Breast epithelium (tissue), 4 donors: ENCODE data around the gene VRK1. TPM values are rescaled to one million over a fixed set of nuclear protein-coding genes. Genes with fewer than 3 reads are reported as not detected.

Experiments used
- DNase-seq, 2 donors: peaks; one replicate each; pipeline ENCODE4 v3.0.0-alpha.2; 2019; ENCODE audit warnings: low spot score in 2 of 2
- H3K27ac ChIP-seq, 2 donors: fragments of 200-600 bp; sonication (generic) in 1 of 2; one replicate each; pipeline ENCODE4 v1.5.1; 2016 to 2019; ENCODE audit warnings: mild to moderate bottlenecking in 1 of 2
- H3K27me3 ChIP-seq, 2 donors: fragments of 200-600 bp; sonication (generic) in 1 of 2; one replicate each; pipeline versions ENCODE4 v1.5.1 to v1.6.0; 2017 to 2019; ENCODE audit warnings: control low read depth in 1 of 2, mild to moderate bottlenecking in 1 of 2
- H3K36me3 ChIP-seq: fragments of 200-600 bp; one replicate; pipeline ENCODE4 v1.5.1; 2019
- H3K4me1 ChIP-seq, 2 donors: fragments of 200-600 bp; sonication (generic); one replicate each; pipeline ENCODE4 v1.5.1; 2016 to 2019; ENCODE audit warnings: control low read depth in 1 of 2
- H3K4me3 ChIP-seq, 3 donors: fragments of 200-600 bp; sonication (generic); 1 replicate in 2 of 3; 2 replicates in 1 of 3; pipeline ENCODE4 v1.5.1; 2016 to 2019; ENCODE audit warnings: mild to moderate bottlenecking in 3 of 3, moderate library complexity in 2 of 3
- H3K9me3 ChIP-seq, 2 donors: fragments of 200-600 bp; sonication (generic) in 1 of 2; one replicate each; pipeline ENCODE4 v1.5.1; 2016 to 2019; ENCODE audit warnings: control low read depth in 1 of 2
- POLR2A ChIP-seq: fragments of 450-650 bp; IDR thresholded peaks from one replicate; pipeline ENCODE4 v1.6.1; 2016; ENCODE audit warnings: antibody characterized with exemption, mild to moderate bottlenecking, moderate library complexity
- POLR2AphosphoS5 ChIP-seq, 3 donors: sonication (generic); formaldehyde crosslinking; IDR thresholded peaks; one replicate each; pipeline ENCODE4 v1.6.1; 2017; ENCODE audit warnings: antibody characterized with exemption in 3 of 3
- intact Hi-C: fragments of 100-400 bp; cut with DNase I; formaldehyde crosslinking; loops from one replicate; pipeline ENCODE4 v1.15.1; 2023; ENCODE audit warnings: low total_unique reads
- total RNA-seq, 3 donors: library from RNA; depleted of rRNA; stranded (reverse); fragments of >200 nt; gene quantifications; one replicate each; pipeline ENCODE4 v1.1.0, GENCODE V29; 2016
- TF ChIP-seq, protein P1 (sequence below), 3 donors: fragments of 450-650 bp; IDR thresholded peaks; one replicate each; pipeline ENCODE4 v1.5.1; 2016 to 2017; ENCODE audit warnings: antibody characterized with exemption in 3 of 3, mild to moderate bottlenecking in 3 of 3, moderate library complexity in 3 of 3

Gene VRK1
- total RNA-seq, 3 donors from 2014 or later, result 13.1 to 19.9 (median 16.7) TPM

DNA sequence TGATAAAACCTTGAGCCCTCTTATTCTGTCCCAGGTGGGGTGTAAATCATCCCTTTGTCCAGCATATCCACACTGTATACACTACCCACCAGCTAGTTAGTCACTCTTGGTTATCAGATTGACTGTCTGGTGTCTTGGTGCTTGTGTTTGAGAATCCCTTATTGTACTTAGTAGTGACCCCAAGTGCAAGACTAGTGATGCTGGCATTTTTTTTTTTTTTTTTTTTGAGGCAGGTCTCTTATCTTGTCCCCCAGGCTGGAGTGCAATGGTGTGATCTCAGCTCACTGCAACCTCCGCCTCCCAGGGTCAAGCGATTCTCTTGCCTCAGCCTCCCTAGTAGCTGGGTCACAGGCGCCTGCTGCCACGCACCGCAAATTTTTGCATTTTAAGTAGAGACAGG is 5.8 kb downstream of the VRK1 start:
- Histone ChIP-seq H3K9me3 (no peaks in the 10 kb centered on the region), H3K36me3 (no peaks in the 10 kb centered on the region), H3K4me3 (no peak overlapping the region), H3K27ac (no peak overlapping the region), H3K4me1 (peaks cover 0 to 5% of the 10 kb centered on the region in 2 donors), H3K27me3 (no peaks in the 10 kb centered on the region)
- TF ChIP-seq POLR2AphosphoS5 (IDR thresholded peaks at IDR 0.05) (no peak), POLR2A (no peak)
- TF ChIP-seq, protein P1, sequence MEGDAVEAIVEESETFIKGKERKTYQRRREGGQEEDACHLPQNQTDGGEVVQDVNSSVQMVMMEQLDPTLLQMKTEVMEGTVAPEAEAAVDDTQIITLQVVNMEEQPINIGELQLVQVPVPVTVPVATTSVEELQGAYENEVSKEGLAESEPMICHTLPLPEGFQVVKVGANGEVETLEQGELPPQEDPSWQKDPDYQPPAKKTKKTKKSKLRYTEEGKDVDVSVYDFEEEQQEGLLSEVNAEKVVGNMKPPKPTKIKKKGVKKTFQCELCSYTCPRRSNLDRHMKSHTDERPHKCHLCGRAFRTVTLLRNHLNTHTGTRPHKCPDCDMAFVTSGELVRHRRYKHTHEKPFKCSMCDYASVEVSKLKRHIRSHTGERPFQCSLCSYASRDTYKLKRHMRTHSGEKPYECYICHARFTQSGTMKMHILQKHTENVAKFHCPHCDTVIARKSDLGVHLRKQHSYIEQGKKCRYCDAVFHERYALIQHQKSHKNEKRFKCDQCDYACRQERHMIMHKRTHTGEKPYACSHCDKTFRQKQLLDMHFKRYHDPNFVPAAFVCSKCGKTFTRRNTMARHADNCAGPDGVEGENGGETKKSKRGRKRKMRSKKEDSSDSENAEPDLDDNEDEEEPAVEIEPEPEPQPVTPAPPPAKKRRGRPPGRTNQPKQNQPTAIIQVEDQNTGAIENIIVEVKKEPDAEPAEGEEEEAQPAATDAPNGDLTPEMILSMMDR (IDR thresholded peaks at IDR 0.05), result no peak
- intact Hi-C loops, result no loop called here
- DNase-seq, result no peak

DNA sequence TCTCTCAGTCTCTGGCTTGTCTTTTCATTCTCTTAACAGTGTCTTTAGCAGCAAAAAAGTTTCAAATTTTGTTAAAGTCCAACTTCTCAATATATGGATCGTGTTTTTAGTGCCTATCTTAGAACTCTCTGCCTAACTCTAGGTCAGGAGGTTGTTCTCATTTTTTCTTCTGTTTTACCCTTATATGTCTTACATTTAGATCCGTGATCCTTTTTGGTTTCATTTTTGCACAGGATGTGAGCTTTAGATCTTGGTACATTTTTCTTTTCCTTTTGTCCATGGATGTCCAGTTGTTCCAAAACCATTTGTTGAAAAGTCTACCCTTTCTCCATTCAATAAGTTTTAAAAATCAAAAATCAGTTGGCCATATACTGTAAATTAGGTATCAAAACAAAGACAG is 6.8 kb downstream of the VRK1 start:
- no peaks in the 10 kb centered on the region for H3K36me3 ChIP-seq
- no peak for DNase-seq
- H3K27ac ChIP-seq, result no peak overlapping the region
- H3K4me1 ChIP-seq, result no peaks in the 10 kb centered on the region
- intact Hi-C loops, result no loop called here
- no peaks in the 10 kb centered on the region for H3K27me3 ChIP-seq
- H3K4me3 ChIP-seq, result no peak overlapping the region
- no peak for TF ChIP-seq POLR2A
- TF ChIP-seq, protein P1 (IDR thresholded peaks at IDR 0.05), result no peak
- TF ChIP-seq POLR2AphosphoS5 (IDR thresholded peaks at IDR 0.05), result no peak
- H3K9me3 ChIP-seq, result no peaks in the 10 kb centered on the region

DNA sequence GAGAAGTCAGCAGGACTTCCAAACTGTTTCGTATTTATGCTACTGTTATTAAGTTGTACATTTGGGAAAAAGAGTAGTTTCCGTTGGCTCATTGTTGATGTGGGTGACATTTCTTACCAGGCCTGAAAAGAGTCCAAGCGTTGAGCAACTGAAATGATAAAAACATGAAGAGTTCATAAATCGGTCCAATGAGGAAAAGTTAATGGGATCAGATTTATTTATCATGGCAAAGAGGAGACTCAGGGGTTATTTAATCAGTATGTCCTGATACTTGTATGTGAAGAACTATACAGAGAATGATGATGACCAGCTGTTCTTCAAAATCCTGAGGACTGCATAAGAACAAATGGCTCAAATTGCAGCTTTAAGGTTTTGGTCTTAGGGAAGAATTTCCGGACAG is 7.7 kb downstream of the VRK1 start:
- Histone ChIP-seq H3K9me3 (no peaks in the 10 kb centered on the region), H3K4me3 (no peak overlapping the region), H3K27ac (no peak overlapping the region), H3K36me3 (no peaks in the 10 kb centered on the region), H3K4me1 (no peaks in the 10 kb centered on the region), H3K27me3 (no peaks in the 10 kb centered on the region)
- TF ChIP-seq, protein P1 (IDR thresholded peaks at IDR 0.05), result no peak
- TF ChIP-seq POLR2AphosphoS5 (IDR thresholded peaks at IDR 0.05) (no peak), POLR2A (no peak)
- DNase-seq, result no peak
- intact Hi-C loops, result no loop called here

DNA sequence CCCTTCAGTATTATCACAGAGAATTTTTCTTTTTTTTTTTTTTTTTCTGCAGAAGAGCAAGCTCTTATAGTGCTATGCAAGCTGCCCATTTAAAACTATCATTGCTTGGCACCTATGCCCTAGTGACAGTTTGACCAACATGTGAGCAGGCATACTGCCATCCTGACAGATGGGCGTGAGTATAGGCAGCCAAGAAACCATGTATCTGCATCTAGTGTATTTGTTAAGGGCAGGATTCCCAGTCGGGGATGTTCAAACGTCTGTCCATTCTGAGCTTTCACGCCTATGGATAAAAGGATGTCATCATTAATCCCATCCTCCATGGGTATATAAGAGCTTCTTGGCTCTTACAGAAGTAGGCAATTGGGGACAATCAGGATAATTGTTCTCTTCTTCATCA is 8.8 kb downstream of the VRK1 start:
- DNase-seq, result no peak
- intact Hi-C loops, result no loop called here
- Histone ChIP-seq H3K36me3 (no peaks in the 10 kb centered on the region), H3K4me3 (no peak overlapping the region), H3K27ac (no peak overlapping the region), H3K27me3 (no peaks in the 10 kb centered on the region), H3K4me1 (no peaks in the 10 kb centered on the region), H3K9me3 (no peaks in the 10 kb centered on the region)
- TF ChIP-seq POLR2AphosphoS5 (IDR thresholded peaks at IDR 0.05) (no peak), POLR2A (no peak)
- TF ChIP-seq, protein P1 (IDR thresholded peaks at IDR 0.05), result no peak

DNA sequence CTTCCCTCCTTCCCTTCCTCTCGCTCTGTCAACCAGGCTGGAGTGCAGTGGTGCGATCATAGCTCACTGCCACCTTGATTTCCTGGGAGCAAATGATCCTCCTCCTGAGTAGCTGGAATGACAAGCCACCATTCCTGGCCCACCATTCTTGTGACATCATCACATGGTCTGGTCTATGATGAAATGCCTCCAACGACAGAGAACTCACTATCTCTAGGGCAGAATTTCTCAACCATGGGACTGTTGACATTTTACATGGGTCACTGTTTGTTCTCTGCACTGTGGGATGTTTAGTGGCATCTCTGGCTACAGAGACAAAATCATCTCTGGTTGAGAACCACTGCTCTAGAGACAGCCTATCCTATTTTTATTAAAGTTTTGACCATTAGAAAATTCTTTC is 9.7 kb downstream of the VRK1 start:
- Histone ChIP-seq H3K4me1 (no peaks in the 10 kb centered on the region), H3K27me3 (no peaks in the 10 kb centered on the region), H3K27ac (no peak overlapping the region), H3K9me3 (no peaks in the 10 kb centered on the region), H3K36me3 (no peaks in the 10 kb centered on the region), H3K4me3 (no peak overlapping the region)
- intact Hi-C loops, result no loop called here
- no peak for DNase-seq
- TF ChIP-seq, protein P1 (IDR thresholded peaks at IDR 0.05), result no peak
- TF ChIP-seq POLR2A (no peak), POLR2AphosphoS5 (IDR thresholded peaks at IDR 0.05) (no peak)
